IMR-90 (cell line): Measurements from ENCODE around the gene ICAM4. TPM values are rescaled to one million over a fixed set of nuclear protein-coding genes. Genes with fewer than 3 reads are reported as not detected.

Experiments used
- ATAC-seq: fragments of 200-7000 bp; cut with Tn5 transposase; 2 replicates; pipeline ENCODE4 v1.9.1; 2020; ENCODE audit warnings: low read depth, mild to moderate bottlenecking, moderate library complexity
- BruUV-seq: library from RNA; stranded (reverse); fragments of 400-500 nt; replicated peaks from 2 replicates; lab custom pipeline; 2021; lab: Mats Ljungman, UMichigan
- CTCF ChIA-PET: fragments of 300-600 bp; formaldehyde crosslinking; extraction: SDS; loops from one replicate; lab custom pipeline; 2021; ENCODE audit warnings: antibody characterized with exemption; lab: Yijun Ruan, JAX
- POLR2A ChIA-PET: fragments of 300-600 bp; sonication (Branson Sonifier 250); formaldehyde crosslinking; loops from one replicate; lab custom pipeline; 2022; ENCODE audit warnings: antibody characterized with exemption; ENCODE audit not compliant: unreplicated experiment; lab: Charles Lee
- DNase-seq: peaks from one replicate; pipeline ENCODE4 v3.0.0; 2013
- H2AFZ ChIP-seq: replicated peaks from 2 replicates; pipeline ENCODE3; 2013; ENCODE audit warnings: low read length, mild to moderate bottlenecking; ENCODE audit not compliant: poor library complexity
- H2AK5ac ChIP-seq: 2 replicates; pipeline ENCODE4 v1.6.1; 2013; ENCODE audit warnings: low read depth, low read length, inconsistent platforms
- H2AK9ac ChIP-seq: replicated peaks from 2 replicates; pipeline ENCODE3; 2013; ENCODE audit warnings: mild to moderate bottlenecking, low read depth, low read length, moderate library complexity; ENCODE audit not compliant: poor library complexity
- H2BK120ac ChIP-seq: 2 replicates; pipeline ENCODE4 v1.6.1; 2013; ENCODE audit warnings: low read depth, low read length, inconsistent platforms
- H2BK15ac ChIP-seq: 3 replicates; pipeline ENCODE4 v1.6.1; 2013; ENCODE audit warnings: low read depth, low read length, inconsistent platforms
- H2BK20ac ChIP-seq: 2 replicates; pipeline ENCODE4 v1.6.1; 2013; ENCODE audit warnings: low read depth, mild to moderate bottlenecking, inconsistent platforms, low read length, moderate library complexity
- H2BK5ac ChIP-seq: 2 replicates; pipeline ENCODE4 v1.6.1; 2013; ENCODE audit warnings: mild to moderate bottlenecking, low read depth, low read length, inconsistent platforms; ENCODE audit not compliant: poor library complexity, severe bottlenecking
- H3K14ac ChIP-seq: replicated peaks from 2 replicates; pipeline ENCODE4 v1.6.1; 2013; ENCODE audit warnings: low read depth, low read length, inconsistent platforms
- H3K18ac ChIP-seq: 2 replicates; pipeline ENCODE4 v1.6.1; 2013; ENCODE audit warnings: low read depth, low read length, control low read depth
- H3K23ac ChIP-seq: 2 replicates; pipeline ENCODE4 v1.6.1; 2013; ENCODE audit warnings: low read depth, low read length, inconsistent platforms
- H3K27ac ChIP-seq: 2 replicates; pipeline ENCODE4 v1.5.1; 2013; ENCODE audit warnings: mild to moderate bottlenecking, control low read depth, low read length; ENCODE audit not compliant: insufficient read depth
- H3K27me3 ChIP-seq: 2 replicates; pipeline ENCODE4 v1.6.1; 2013; ENCODE audit warnings: low read length; ENCODE audit not compliant: control insufficient read depth, insufficient read depth
- H3K36me3 ChIP-seq: 2 replicates; pipeline ENCODE4 v1.6.1; 2013; ENCODE audit warnings: low read length, mixed read lengths; ENCODE audit not compliant: control insufficient read depth, insufficient read depth
- H3K4ac ChIP-seq: 2 replicates; pipeline ENCODE4 v1.6.1; 2013; ENCODE audit warnings: low read depth, low read length, inconsistent platforms
- H3K4me1 ChIP-seq: 2 replicates; pipeline ENCODE4 v1.6.1; 2013; ENCODE audit warnings: low read length, mixed read lengths; ENCODE audit not compliant: control insufficient read depth, insufficient read depth
- H3K4me2 ChIP-seq: 2 replicates; pipeline ENCODE4 v1.6.1; 2013; ENCODE audit warnings: low read depth, mild to moderate bottlenecking, control low read depth, low read length, moderate library complexity
- H3K4me3 ChIP-seq: 2 replicates; pipeline ENCODE4 v1.5.1; 2013; ENCODE audit warnings: low read depth, mild to moderate bottlenecking, control low read depth, low read length, moderate library complexity; ENCODE audit not compliant: insufficient read depth
- H3K56ac ChIP-seq: 2 replicates; pipeline ENCODE4 v1.6.1; 2013; ENCODE audit warnings: low read length, inconsistent platforms; ENCODE audit not compliant: insufficient read depth; ENCODE audit errors: extremely low read depth
- H3K79me1 ChIP-seq, 2 experiments: 2 replicates each; pipeline ENCODE4 v1.6.1; 2013; ENCODE audit warnings: low read length in 2 of 2, inconsistent platforms in 1 of 2, low read depth in 1 of 2
- H3K9ac ChIP-seq: 2 replicates; pipeline ENCODE4 v1.6.1; 2013; ENCODE audit warnings: low read depth, low read length, control low read depth
- H3K9me1 ChIP-seq: 2 replicates; pipeline ENCODE4 v1.6.1; 2013; ENCODE audit warnings: low read length, inconsistent platforms; ENCODE audit not compliant: insufficient read depth
- H3K9me3 ChIP-seq: 2 replicates; pipeline ENCODE4 v1.6.1; 2013; ENCODE audit warnings: low read length; ENCODE audit not compliant: control insufficient read depth, insufficient read depth
- H4K20me1 ChIP-seq: 2 replicates; pipeline ENCODE4 v1.6.1; 2013; ENCODE audit warnings: low read length, inconsistent platforms; ENCODE audit not compliant: insufficient read depth
- H4K5ac ChIP-seq: 2 replicates; pipeline ENCODE4 v1.6.1; 2013; ENCODE audit warnings: mild to moderate bottlenecking, low read depth, low read length, control low read depth
- H4K8ac ChIP-seq, 2 experiments: 2 replicates each; pipeline ENCODE4 v1.6.1; 2013; ENCODE audit warnings: low read depth in 2 of 2, low read length in 2 of 2, control low read depth in 1 of 2, inconsistent platforms in 1 of 2
- H4K91ac ChIP-seq: 2 replicates; pipeline ENCODE4 v1.6.1; 2013; ENCODE audit warnings: low read depth, low read length, inconsistent platforms; ENCODE audit not compliant: insufficient read depth
- MAZ ChIP-seq: IDR thresholded peaks from 2 replicates; pipeline ENCODE4 v1.6.1; 2012; ENCODE audit warnings: low read depth, mild to moderate bottlenecking, low read length, improper control_type of control experiment, moderate library complexity, borderline replicate concordance
- MXI1 ChIP-seq: IDR thresholded peaks from 2 replicates; pipeline ENCODE4 v1.6.1; 2012; ENCODE audit warnings: low read depth, mild to moderate bottlenecking, low read length, moderate library complexity, borderline replicate concordance
- POLR2A ChIP-seq: IDR thresholded peaks from 2 replicates; pipeline ENCODE4 v1.6.1; 2012; ENCODE audit warnings: mild to moderate bottlenecking, low read depth, low read length
- WGBS, 2 experiments: methylation state at CpG; one replicate each; pipeline versions ENCODE4 v1.1.5 to v1.1.7; 2013; ENCODE audit warnings: missing lambda C conversion rate in 2 of 2; ENCODE audit not compliant: insufficient read length in 1 of 2; ENCODE audit errors: extremely low coverage in 2 of 2; 5-methylcytosine and 5-hydroxymethylcytosine counted together
- dilution Hi-C: fragments of 300-500 bp; cut with HindIII; formaldehyde crosslinking; loops from one replicate; pipeline ENCODE4 v1.14.3; 2018; ENCODE audit warnings: low sequenced_read_pairs; ENCODE audit not compliant: unreplicated experiment
- in situ Hi-C: fragments of 300-500 bp; cut with MboI; formaldehyde crosslinking; loops from 3 replicates; pipeline ENCODE4 v1.14.3; 2019; ENCODE audit warnings: low sequenced_read_pairs, inconsistent platforms, mixed read lengths
- intact Hi-C: fragments of 100-400 bp; cut with micrococcal nuclease; formaldehyde crosslinking; loops from 2 replicates; pipeline ENCODE4 v1.10.0; 2022
- polyA plus RNA-seq, 3 experiments: library from polyadenylated mRNA; depleted of rRNA; stranded (reverse); fragments of >200 nt; gene quantifications; 2 replicates each; pipeline ENCODE4 v1.2.3, GENCODE V29; 2012; ENCODE audit warnings: low replicate concordance in 1 of 3
- total RNA-seq: library from RNA; depleted of rRNA; stranded (reverse); fragments of >200 nt; gene quantifications from 2 replicates; pipeline ENCODE4 v1.2.3, GENCODE V29; 2012

The ICAM4 gene
- total and polyA plus RNA-seq, 2 of the 4 experiments (the other 2 are of a cell fraction), result 2.3 to 4.0 TPM

GRCh38 chr19:10288662-10289166, 2.0 kb downstream of the ICAM4 start:
- peak overlapping the region; percentile 86; the same call in 1 of the 2 replicates for H2AK5ac ChIP-seq
- H3K9me3 ChIP-seq, result no peaks in the 10 kb centered on the region
- intact Hi-C loops, result no loop called here
- H4K20me1 ChIP-seq, result 0 out of 2 replicates have a peak, but pooled peaks cover 2% of the 10 kb centered on the region
- no peak overlapping the region; the same call in 1 of the 2 replicates for H4K91ac ChIP-seq
- WGBS, 2 experiments, result 17% methylated on average over 2 of the region's 23 CpGs; no CpG with 5 or more reads in 1 of the 2 experiments
- ChIA-PET POLR2A (interaction anchor here (0.5 to 1.0 kb wide), 3 partner anchors 12 to 44 kb away, joined by 3 to 4 read pairs (median 4); no protein-coding TSS in a partner anchor), CTCF (interaction anchor here (0.6 to 0.8 kb wide), 2 partner anchors 100 to 1812 kb away, joined by 3 to 7 read pairs; no protein-coding TSS in a partner anchor)
- peak; percentile 12; the same call in 1 of the 2 replicates for ATAC-seq
- no peak overlapping the region for H2BK15ac ChIP-seq
- TF ChIP-seq MAZ (0 out of 2 replicates have a peak, but pooled peaks have one; percentile 8), POLR2A (no peak), MXI1 (no peak)
- H2BK20ac ChIP-seq, result no peak overlapping the region
- H3K4me2 ChIP-seq, result peak overlapping the region; percentile 96
- no peak overlapping the region for H3K56ac ChIP-seq
- H3K9me1 ChIP-seq, result peaks cover 12% of the 10 kb centered on the region
- H3K4me1 ChIP-seq, result peaks cover 24% of the 10 kb centered on the region
- peaks cover 8% of the 10 kb centered on the region; the same call in 1 of the 2 replicates for H3K36me3 ChIP-seq
- H2AK9ac ChIP-seq, result peak overlapping the region; percentile 88
- H3K9ac ChIP-seq, result no peak overlapping the region
- H3K79me1 ChIP-seq, result peaks cover 0 to 4% of the 10 kb centered on the region in 2 experiments; a peak in 1 of 4 replicates
- peak overlapping the region; percentile 52; the same call in 1 of the 2 replicates for H3K23ac ChIP-seq
- no peak overlapping the region for H2BK120ac ChIP-seq
- H4K5ac ChIP-seq, result peak overlapping the region; percentile 5; the same call in 1 of the 2 replicates
- no peak overlapping the region; the same call in 1 of the 2 replicates for H3K27ac ChIP-seq
- no peak overlapping the region for H2BK5ac ChIP-seq
- peak overlapping the region; percentile 72 for H3K4ac ChIP-seq
- in situ Hi-C loops, result no loop called here
- H4K8ac ChIP-seq, result peak overlapping the region; percentile 53 to 82; a peak in 3 of 4 replicates
- DNase-seq, result peak; percentile 40
- dilution Hi-C loops, result no loop called here
- H3K27me3 ChIP-seq, result no peaks in the 10 kb centered on the region; the same call in 1 of the 2 replicates
- H3K18ac ChIP-seq, result no peak overlapping the region; the same call in 1 of the 2 replicates
- H3K4me3 ChIP-seq, result peak overlapping the region; percentile 77
- BruUV-seq, result no TSS peak
- H3K14ac ChIP-seq, result no peak overlapping the region
- H2AFZ ChIP-seq, result peak overlapping the region; percentile 92
